ENCODE data around the gene VWA5B1.

GRCh38 chr1:20385630-20386029, 95.0 kb downstream of the VWA5B1 start:
- TF ChIP-seq, protein P1, sequence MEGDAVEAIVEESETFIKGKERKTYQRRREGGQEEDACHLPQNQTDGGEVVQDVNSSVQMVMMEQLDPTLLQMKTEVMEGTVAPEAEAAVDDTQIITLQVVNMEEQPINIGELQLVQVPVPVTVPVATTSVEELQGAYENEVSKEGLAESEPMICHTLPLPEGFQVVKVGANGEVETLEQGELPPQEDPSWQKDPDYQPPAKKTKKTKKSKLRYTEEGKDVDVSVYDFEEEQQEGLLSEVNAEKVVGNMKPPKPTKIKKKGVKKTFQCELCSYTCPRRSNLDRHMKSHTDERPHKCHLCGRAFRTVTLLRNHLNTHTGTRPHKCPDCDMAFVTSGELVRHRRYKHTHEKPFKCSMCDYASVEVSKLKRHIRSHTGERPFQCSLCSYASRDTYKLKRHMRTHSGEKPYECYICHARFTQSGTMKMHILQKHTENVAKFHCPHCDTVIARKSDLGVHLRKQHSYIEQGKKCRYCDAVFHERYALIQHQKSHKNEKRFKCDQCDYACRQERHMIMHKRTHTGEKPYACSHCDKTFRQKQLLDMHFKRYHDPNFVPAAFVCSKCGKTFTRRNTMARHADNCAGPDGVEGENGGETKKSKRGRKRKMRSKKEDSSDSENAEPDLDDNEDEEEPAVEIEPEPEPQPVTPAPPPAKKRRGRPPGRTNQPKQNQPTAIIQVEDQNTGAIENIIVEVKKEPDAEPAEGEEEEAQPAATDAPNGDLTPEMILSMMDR (IDR thresholded peaks at IDR 0.05): no peak
- no peak for TF ChIP-seq POLR2AphosphoS5 (IDR thresholded peaks at IDR 0.05)
- no peak for TF ChIP-seq POLR2A (IDR thresholded peaks at IDR 0.05)

Measured in breast epithelium (tissue), 3 donors.